H1 (cell line): ENCODE measurements around the gene RMDN2. TPM values are rescaled to one million over a fixed set of nuclear protein-coding genes. Genes with fewer than 3 reads are reported as not detected.

Source experiments
- CTCF ChIA-PET: fragments of 300-600 bp; sonication (Branson Sonifier 250); formaldehyde crosslinking; loops from one replicate; lab custom pipeline; 2021; ENCODE audit not compliant: partially characterized antibody; lab: Charles Lee
- POLR2A ChIA-PET: fragments of 300-600 bp; sonication (Branson Sonifier 250); formaldehyde crosslinking; loops from one replicate; lab custom pipeline; 2021; ENCODE audit warnings: inconsistent platforms; ENCODE audit not compliant: partially characterized antibody; lab: Charles Lee
- DNase-seq, 2 experiments: peaks; one replicate each; pipeline versions ENCODE4 v3.0.0 to v3.0.0-alpha.2; 2010 to 2022; ENCODE audit warnings: low spot score in 2 of 2, low read depth in 1 of 2, mixed read lengths in 1 of 2
- FAIRE-seq: peaks from 2 replicates; lab custom pipeline; 2011; peaks lifted over from hg19 to GRCh38; lab: Jason Lieb, UNC
- H2AFZ ChIP-seq: 2 replicates; pipeline ENCODE4 v1.8.1; 2012; ENCODE audit warnings: low read length, inconsistent platforms
- H2AK5ac ChIP-seq: 2 replicates; pipeline ENCODE4 v1.6.1; 2013; ENCODE audit warnings: low read depth, low read length
- H2BK120ac ChIP-seq: replicated peaks from 2 replicates; pipeline ENCODE3; 2013; ENCODE audit warnings: low read depth, low read length, inconsistent platforms
- H2BK12ac ChIP-seq: 2 replicates; pipeline ENCODE4 v1.6.1; 2013; ENCODE audit warnings: low read depth, low read length
- H2BK15ac ChIP-seq: 2 replicates; pipeline ENCODE4 v1.6.1; 2013; ENCODE audit warnings: low read length
- H2BK20ac ChIP-seq: 2 replicates; pipeline ENCODE4 v1.6.1; 2013; ENCODE audit warnings: low read length
- H2BK5ac ChIP-seq: 2 replicates; pipeline ENCODE4 v1.6.1; 2013; ENCODE audit warnings: low read depth, low read length
- H3K14ac ChIP-seq: 2 replicates; pipeline ENCODE4 v1.6.1; 2013; ENCODE audit warnings: inconsistent platforms; ENCODE audit not compliant: insufficient read length
- H3K18ac ChIP-seq: 2 replicates; pipeline ENCODE4 v1.6.1; 2013; ENCODE audit warnings: low read length; ENCODE audit errors: extremely low read depth
- H3K23ac ChIP-seq: 2 replicates; pipeline ENCODE4 v1.6.1; 2013; ENCODE audit warnings: inconsistent platforms; ENCODE audit not compliant: insufficient read length
- H3K23me2 ChIP-seq: 2 replicates; pipeline ENCODE4 v1.6.1; 2013; ENCODE audit warnings: low read depth, low read length
- H3K27ac ChIP-seq: 2 replicates; pipeline ENCODE4 v1.6.1; 2011; ENCODE audit warnings: low read depth, low read length, inconsistent platforms
- H3K27me3 ChIP-seq, 4 experiments: replicated peaks in 1 of 4; 1 replicate in 1 of 4; 2 replicates in 3 of 4; pipeline versions ENCODE4 v1.6.1 to v1.8.1; 2011 to 2013; ENCODE audit warnings: low read length in 3 of 4, mild to moderate bottlenecking in 3 of 4, inconsistent platforms in 2 of 4, mixed read lengths in 2 of 4, moderate library complexity in 1 of 4; ENCODE audit not compliant: control insufficient read depth in 3 of 4, insufficient read depth in 3 of 4; ENCODE audit errors: extremely low read depth in 1 of 4
- H3K36me3 ChIP-seq, 4 experiments: 2 replicates each; pipeline versions ENCODE4 v1.6.1 to v1.8.1; 2011 to 2013; ENCODE audit warnings: mild to moderate bottlenecking in 4 of 4, low read length in 3 of 4, moderate library complexity in 2 of 4, control low read depth in 1 of 4, inconsistent platforms in 1 of 4; ENCODE audit not compliant: insufficient read depth in 4 of 4, control insufficient read depth in 2 of 4
- H3K4ac ChIP-seq: replicated peaks from 2 replicates; pipeline ENCODE3; 2013; ENCODE audit warnings: low read length, low read depth, mixed read lengths, inconsistent platforms; ENCODE audit not compliant: insufficient read length
- H3K4me1 ChIP-seq, 4 experiments: replicated peaks in 1 of 4; 1 replicate in 1 of 4; 2 replicates in 3 of 4; pipeline versions ENCODE4 v1.6.1 to v1.8.1; 2011 to 2013; ENCODE audit warnings: low read length in 3 of 4, inconsistent platforms in 2 of 4, mixed read lengths in 1 of 4; ENCODE audit not compliant: insufficient read depth in 4 of 4, control insufficient read depth in 3 of 4
- H3K4me2 ChIP-seq, 2 experiments: 2 replicates each; pipeline versions ENCODE4 v1.6.1 to v1.8.1; 2011 to 2013; ENCODE audit warnings: low read depth in 2 of 2, low read length in 2 of 2, control low read depth in 1 of 2, inconsistent platforms in 1 of 2, mild to moderate bottlenecking in 1 of 2; ENCODE audit not compliant: insufficient read depth in 1 of 2
- H3K4me3 ChIP-seq, 4 experiments: fragments of 200-600, 300-600 bp in 1 of 4; sonication (generic), shearing (Covaris generic), sonication (Bioruptor Twin) in 1 of 4; 2 replicates each; pipeline versions ENCODE4 v1.5.1 to v1.8.1; 2011 to 2016; ENCODE audit warnings: low read length in 4 of 4, low read depth in 3 of 4, control low read depth in 2 of 4, inconsistent platforms in 2 of 4, mild to moderate bottlenecking in 2 of 4, mixed read lengths in 1 of 4, moderate library complexity in 1 of 4; ENCODE audit not compliant: insufficient read depth in 2 of 4; ENCODE audit errors: extremely low read depth in 1 of 4
- H3K56ac ChIP-seq: replicated peaks from 2 replicates; pipeline ENCODE3; 2013; ENCODE audit warnings: low read depth, mild to moderate bottlenecking, mixed read lengths, low read length, inconsistent platforms; ENCODE audit not compliant: insufficient read length
- H3K79me1 ChIP-seq: 2 replicates; pipeline ENCODE4 v1.6.1; 2013; ENCODE audit warnings: low read depth, low read length, control low read depth
- H3K79me2 ChIP-seq, 2 experiments: 2 replicates each; pipeline versions ENCODE4 v1.6.1 to v1.8.1; 2012 to 2013; ENCODE audit warnings: low read length in 2 of 2, mild to moderate bottlenecking in 2 of 2, inconsistent platforms in 1 of 2; ENCODE audit not compliant: insufficient read depth in 2 of 2, control insufficient read depth in 1 of 2
- H3K9ac ChIP-seq, 4 experiments: replicated peaks in 1 of 4; 1 replicate in 1 of 4; 2 replicates in 3 of 4; pipeline versions ENCODE4 v1.6.1 to v1.8.1; 2011 to 2013; ENCODE audit warnings: low read depth in 3 of 4, low read length in 3 of 4, control low read depth in 2 of 4, mild to moderate bottlenecking in 2 of 4, moderate library complexity in 2 of 4, inconsistent platforms in 1 of 4; ENCODE audit errors: extremely low read depth in 1 of 4
- H3K9me3 ChIP-seq, 2 experiments: 2 replicates each; pipeline versions ENCODE4 v1.6.1 to v1.8.1; 2012 to 2013; ENCODE audit warnings: mild to moderate bottlenecking in 2 of 2, moderate library complexity in 2 of 2, control low read depth in 1 of 2, inconsistent platforms in 1 of 2, low read depth in 1 of 2, low read length in 1 of 2, mixed read lengths in 1 of 2; ENCODE audit not compliant: insufficient read depth in 2 of 2
- H4K20me1 ChIP-seq, 2 experiments: replicated peaks in 1 of 2; 2 replicates each; pipeline versions ENCODE3 to v1.8.1; 2011 to 2013; ENCODE audit warnings: inconsistent platforms in 2 of 2, low read length in 2 of 2, mild to moderate bottlenecking in 1 of 2; ENCODE audit not compliant: insufficient read depth in 2 of 2, control insufficient read depth in 1 of 2
- H4K5ac ChIP-seq: 2 replicates; pipeline ENCODE4 v1.6.1; 2013; ENCODE audit warnings: low read length, low read depth, mixed read lengths, inconsistent platforms; ENCODE audit not compliant: insufficient read length
- H4K8ac ChIP-seq: 2 replicates; pipeline ENCODE4 v1.8.0; 2013; ENCODE audit warnings: mild to moderate bottlenecking, moderate library complexity, low read length, inconsistent platforms; ENCODE audit not compliant: insufficient read depth; ENCODE audit errors: extremely low read depth
- H4K91ac ChIP-seq: replicated peaks from 2 replicates; pipeline ENCODE3; 2013; ENCODE audit warnings: low read length, mixed read lengths, inconsistent platforms; ENCODE audit not compliant: insufficient read length
- BCL11A ChIP-seq, 2 experiments: IDR thresholded peaks; one replicate each; pipeline ENCODE4 v1.6.1; 2011; ENCODE audit warnings: low read depth in 2 of 2, low read length in 2 of 2, mild to moderate bottlenecking in 2 of 2
- BRCA1 ChIP-seq: IDR thresholded peaks from 2 replicates; pipeline ENCODE4 v1.6.1; 2012; ENCODE audit warnings: low read depth, low read length, improper control_type of control experiment
- CBX8 ChIP-seq: fragments of 300-800, 300-1000 bp; sonication (generic); IDR thresholded peaks from 2 replicates; pipeline ENCODE4 v1.7.1; 2016; ENCODE audit warnings: low read depth, low read length, borderline replicate concordance
- CHD2 ChIP-seq: IDR thresholded peaks from 2 replicates; pipeline ENCODE4 v1.6.1; 2012; ENCODE audit warnings: low read length, improper control_type of control experiment
- EZH2 ChIP-seq: fragments of 200-600 bp; sonication (generic); IDR thresholded peaks from 2 replicates; pipeline ENCODE4 v1.7.1; 2012; ENCODE audit warnings: low read depth, mild to moderate bottlenecking, moderate library complexity, low read length, inconsistent platforms; ENCODE audit not compliant: severe bottlenecking
- GABPA ChIP-seq: IDR thresholded peaks from 2 replicates; pipeline ENCODE4 v1.6.1; 2011; ENCODE audit warnings: mild to moderate bottlenecking, low read length, moderate library complexity, borderline replicate concordance; ENCODE audit not compliant: insufficient read depth
- MAFK ChIP-seq: IDR thresholded peaks from 2 replicates; pipeline ENCODE4 v1.6.1; 2012; ENCODE audit warnings: low read depth, mild to moderate bottlenecking, improper control_type of control experiment, low read length
- POLR2A ChIP-seq, 2 experiments: IDR thresholded peaks; 1 replicate in 1 of 2; 2 replicates in 1 of 2; pipeline ENCODE4 v1.6.1; 2011; ENCODE audit warnings: low read depth in 2 of 2, low read length in 2 of 2, mild to moderate bottlenecking in 2 of 2; ENCODE audit errors: control extremely low read depth in 1 of 2
- RFX5 ChIP-seq: IDR thresholded peaks from 2 replicates; pipeline ENCODE4 v1.6.1; 2011; ENCODE audit warnings: low read depth, low read length, improper control_type of control experiment, borderline replicate concordance
- RXRA ChIP-seq: IDR thresholded peaks from 2 replicates; pipeline ENCODE4 v1.6.1; 2011; ENCODE audit warnings: low read depth, mild to moderate bottlenecking, low read length, moderate library complexity; ENCODE audit not compliant: insufficient read depth
- SIN3A ChIP-seq, 2 experiments: IDR thresholded peaks in 1 of 2; conservative IDR thresholded peaks in 1 of 2; 2 replicates each; pipeline ENCODE4 v1.6.1; 2011 to 2012; ENCODE audit warnings: low read length in 2 of 2, improper control_type of control experiment in 1 of 2, low read depth in 1 of 2, mild to moderate bottlenecking in 1 of 2
- SIX5 ChIP-seq: IDR thresholded peaks from 2 replicates; pipeline ENCODE4 v1.6.1; 2011; ENCODE audit warnings: mild to moderate bottlenecking, low read depth, low read length
- SP1 ChIP-seq: IDR thresholded peaks from 2 replicates; pipeline ENCODE4 v1.6.1; 2011; ENCODE audit warnings: low read depth, low read length
- USF2 ChIP-seq: IDR thresholded peaks from 2 replicates; pipeline ENCODE4 v1.6.1; 2011; ENCODE audit warnings: low read length, improper control_type of control experiment
- WGBS, 2 experiments: shearing (Covaris generic) in 1 of 2; methylation state at CpG; one replicate each; pipeline versions ENCODE4 v1.1.6 to v1.1.7; 2013 to 2015; ENCODE audit warnings: low lambda C conversion rate in 2 of 2, mixed read lengths in 2 of 2, inconsistent platforms in 1 of 2, low coverage in 1 of 2, missing lambda C conversion rate in 1 of 2; ENCODE audit not compliant: insufficient replicate concordance in 2 of 2, insufficient coverage in 1 of 2, insufficient read length in 1 of 2; ENCODE audit errors: extremely low coverage in 1 of 2, missing lambda C conversion rate in 1 of 2; 5-methylcytosine and 5-hydroxymethylcytosine counted together
- polyA plus RNA-seq, 7 experiments: library from polyadenylated mRNA; depleted of rRNA in 3 of 7; stranded (reverse) in 5 of 7; unstranded in 2 of 7; fragments of >200 nt in 5 of 7; fragments of 200-250 nt in 2 of 7; gene quantifications; 1 replicate in 5 of 7; 2 replicates in 1 of 7; 4 replicates in 1 of 7; pipeline versions ENCODE4 v1.2.1 to v1.2.3, GENCODE V29; 2011 to 2013; ENCODE audit warnings: missing spikeins in 2 of 7, mixed read lengths in 2 of 7
- total RNA-seq: library from RNA; stranded (reverse); fragmentation: NEBNext Ultra II Directional; extraction: Animal tissue kit (Norgen Biotek cat#: 25700); gene quantifications from 2 replicates; pipeline ENCODE4 v1.2.1, GENCODE V29; 2021

RMDN2 gene
- total and polyA plus RNA-seq, 2 of the 8 experiments (the other 6 are each of a cell fraction or from before 2014, with no cell fraction given): 0.53 to 3.0 TPM

GRCh38 chr2:38016219-38016618 is 91.1 kb downstream of the RMDN2 start:
- Histone ChIP-seq H3K14ac (no peak overlapping the region), H3K79me2 (no peaks in the 10 kb centered on the region), H2BK5ac (no peak overlapping the region), H3K4ac (no peak overlapping the region), H3K4me1 (peaks cover 0 to 4% (median under 1%) of the 10 kb centered on the region in 4 experiments; a peak in 3 of 7 replicates), H2BK15ac (no peak overlapping the region), H3K23ac (no peak overlapping the region), H2AFZ (no peak overlapping the region), H2BK120ac (no peak overlapping the region), H3K4me3 (no peak overlapping the region), H2BK20ac (no peak overlapping the region), H3K9ac (no peak overlapping the region), H4K8ac (no peak overlapping the region), H3K23me2 (no peaks in the 10 kb centered on the region), H4K91ac (no peak overlapping the region), H3K18ac (no peak overlapping the region), H3K36me3 (no peaks in the 10 kb centered on the region), H4K5ac (no peak overlapping the region), H3K27me3 (no peaks in the 10 kb centered on the region), H4K20me1 (no peaks in the 10 kb centered on the region), H2AK5ac (no peak overlapping the region), H3K9me3 (0 out of 4 replicates have a peak, but pooled peaks cover 0 to under 1% of the 10 kb centered on the region in 2 experiments), H2BK12ac (no peak overlapping the region), H3K79me1 (no peaks in the 10 kb centered on the region), H3K27ac (no peak overlapping the region), H3K56ac (no peak overlapping the region), H3K4me2 (no peak overlapping the region)
- DNase-seq (no peak), FAIRE-seq (no peak)
- CTCF ChIA-PET: interaction anchor here (0.9 to 1.9 kb wide), 2 partner anchors 92 to 100 kb away, joined by 3 to 5 read pairs; no protein-coding TSS in a partner anchor
- POLR2A ChIA-PET: no interaction called here
- no peak for TF ChIP-seq CBX8
- TF ChIP-seq BRCA1: no peak
- no peak for TF ChIP-seq GABPA
- TF ChIP-seq MAFK: no peak
- no peak for TF ChIP-seq EZH2
- TF ChIP-seq POLR2A (IDR thresholded peaks at IDR 0.05; ENCODE audit: control extremely low read depth in 1 of 2, low read depth in 2 of 2, low read length in 2 of 2): no peak
- TF ChIP-seq RFX5: no peak
- TF ChIP-seq CHD2: no peak
- no peak for TF ChIP-seq SIN3A (conservative IDR thresholded peaks at IDR 0.05 in 1 of 2, IDR thresholded peaks at IDR 0.05 in 1 of 2; ENCODE audit: low read depth in 1 of 2, low read length in 2 of 2)
- no peak for TF ChIP-seq RXRA
- TF ChIP-seq SIX5: no peak
- TF ChIP-seq USF2: no peak
- no peak for TF ChIP-seq BCL11A (IDR thresholded peaks at IDR 0.05; ENCODE audit: low read depth in 2 of 2, low read length in 2 of 2)
- no peak for TF ChIP-seq SP1
- 100% methylated on average over 1 of the region's 1 CpG; no CpG with 5 or more reads in 1 of the 2 experiments for WGBS, 2 experiments
